ENCODE results near the gene PCDHGA5.
"Not testable (repeated sequence)": the region's sequence is repeated elsewhere in the genome, so short reads cannot be mapped to it uniquely, and the experiment has no call there.

The PCDHGA5 gene

DNA sequence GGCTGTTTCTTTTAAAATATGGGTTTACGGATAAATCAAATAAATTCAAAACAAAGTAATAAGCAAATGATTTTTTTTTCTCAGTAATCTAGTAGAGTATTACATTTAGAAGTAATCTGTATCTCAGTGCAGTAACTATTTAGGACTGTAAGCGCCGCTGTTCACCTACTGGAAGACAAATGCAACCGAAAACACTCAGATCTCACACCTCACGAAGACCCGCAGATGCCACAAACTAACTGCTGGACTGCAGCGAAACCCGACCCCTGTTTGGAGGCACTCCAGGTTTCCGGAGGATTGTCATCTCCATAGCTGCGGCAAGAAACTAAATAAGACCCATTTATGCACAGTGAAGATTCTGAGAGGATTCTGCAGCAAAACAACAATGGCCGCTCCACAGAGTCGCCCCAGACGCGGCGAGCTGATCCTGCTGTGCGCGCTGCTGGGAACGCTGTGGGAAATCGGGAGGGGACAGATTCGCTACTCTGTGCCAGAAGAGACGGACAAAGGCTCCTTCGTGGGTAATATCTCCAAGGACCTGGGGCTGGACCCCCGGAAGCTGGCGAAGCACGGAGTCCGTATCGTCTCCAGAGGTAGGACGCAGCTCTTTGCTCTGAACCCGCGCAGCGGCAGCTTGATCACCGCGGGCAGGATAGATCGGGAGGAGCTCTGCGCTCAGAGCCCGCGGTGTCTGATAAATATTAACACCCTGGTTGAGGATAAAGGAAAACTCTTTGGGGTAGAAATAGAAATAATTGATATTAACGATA lies 28.7 kb downstream of the PCDHGA5 start, which contains the start of gene PCDHGA8:
PCDHGA8 (plus strand) TSS at position 205 of the 770 bp plus-strand sequence; CDS start at position 386, 181 bp downstream.
- Histone ChIP-seq H3K4me2 (ENCODE audit: low read length) (no peak within 1 kb of the TSS), H3K9me3 (ENCODE audit: insufficient read depth, low read length) (no peaks in the 10 kb centered on the region), H2AFZ (ENCODE audit: low read depth, low read length) (no peak within 1 kb of the TSS)

DNA sequence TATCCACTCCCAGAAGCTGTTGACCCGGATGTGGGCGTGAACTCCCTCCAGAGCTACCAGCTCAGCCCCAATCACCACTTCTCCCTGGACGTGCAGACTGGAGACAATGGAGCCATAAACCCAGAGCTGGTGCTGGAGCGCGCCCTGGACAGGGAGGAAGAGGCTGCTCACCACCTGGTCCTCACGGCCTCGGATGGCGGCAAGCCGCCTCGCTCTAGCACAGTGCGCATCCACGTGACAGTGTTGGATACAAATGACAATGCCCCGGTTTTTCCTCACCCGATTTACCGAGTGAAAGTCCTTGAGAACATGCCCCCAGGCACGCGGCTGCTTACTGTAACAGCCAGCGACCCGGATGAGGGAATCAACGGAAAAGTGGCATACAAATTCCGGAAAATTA lies 29.3 kb downstream of the PCDHGA5 start:
- Histone ChIP-seq H3K4me3 (ENCODE audit: low read length) (no peak overlapping the region), H3K4me1 (ENCODE audit: low read length) (no peaks in the 10 kb centered on the region), H3K4me2 (ENCODE audit: low read length) (no peak overlapping the region), H3K27me3 (ENCODE audit: low read depth, low read length) (no peaks in the 10 kb centered on the region), H2AFZ (ENCODE audit: low read depth, low read length) (no peak overlapping the region), H3K79me2 (ENCODE audit: low read length) (no peaks in the 10 kb centered on the region), H3K27ac (ENCODE audit: low read length) (no peak overlapping the region), H3K36me3 (replicated peaks; ENCODE audit: low read depth, low read length) (no peaks in the 10 kb centered on the region), H4K20me1 (ENCODE audit: insufficient read depth, low read length) (no peaks in the 10 kb centered on the region), H3K9me3 (ENCODE audit: insufficient read depth, low read length) (no peaks in the 10 kb centered on the region), H3K9ac (ENCODE audit: low read length) (no peak overlapping the region)
- TF ChIP-seq EZH2phosphoT487 (IDR thresholded peaks at IDR 0.05; ENCODE audit: low read depth): no peak
- TF ChIP-seq, protein P1, sequence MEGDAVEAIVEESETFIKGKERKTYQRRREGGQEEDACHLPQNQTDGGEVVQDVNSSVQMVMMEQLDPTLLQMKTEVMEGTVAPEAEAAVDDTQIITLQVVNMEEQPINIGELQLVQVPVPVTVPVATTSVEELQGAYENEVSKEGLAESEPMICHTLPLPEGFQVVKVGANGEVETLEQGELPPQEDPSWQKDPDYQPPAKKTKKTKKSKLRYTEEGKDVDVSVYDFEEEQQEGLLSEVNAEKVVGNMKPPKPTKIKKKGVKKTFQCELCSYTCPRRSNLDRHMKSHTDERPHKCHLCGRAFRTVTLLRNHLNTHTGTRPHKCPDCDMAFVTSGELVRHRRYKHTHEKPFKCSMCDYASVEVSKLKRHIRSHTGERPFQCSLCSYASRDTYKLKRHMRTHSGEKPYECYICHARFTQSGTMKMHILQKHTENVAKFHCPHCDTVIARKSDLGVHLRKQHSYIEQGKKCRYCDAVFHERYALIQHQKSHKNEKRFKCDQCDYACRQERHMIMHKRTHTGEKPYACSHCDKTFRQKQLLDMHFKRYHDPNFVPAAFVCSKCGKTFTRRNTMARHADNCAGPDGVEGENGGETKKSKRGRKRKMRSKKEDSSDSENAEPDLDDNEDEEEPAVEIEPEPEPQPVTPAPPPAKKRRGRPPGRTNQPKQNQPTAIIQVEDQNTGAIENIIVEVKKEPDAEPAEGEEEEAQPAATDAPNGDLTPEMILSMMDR (IDR thresholded peaks at IDR 0.05; ENCODE audit: low read depth, low read length): no peak

More for the DNA sequence above, 28.7 kb downstream of the PCDHGA5 start, which contains the start of gene PCDHGA8:
- no peaks in the 10 kb centered on the region for H3K27me3 ChIP-seq (ENCODE audit: low read depth, low read length)
- H3K4me1 ChIP-seq (ENCODE audit: low read length): no peaks in the 10 kb centered on the region
- no peaks in the 10 kb centered on the region for H4K20me1 ChIP-seq (ENCODE audit: insufficient read depth, low read length)
- H3K27ac ChIP-seq (ENCODE audit: low read length): no peak within 1 kb of the TSS
- H3K36me3 ChIP-seq (replicated peaks; ENCODE audit: low read depth, low read length): no peaks in the 10 kb centered on the region
- no peaks in the 10 kb centered on the region for H3K79me2 ChIP-seq (ENCODE audit: low read length)
- H3K9ac ChIP-seq (ENCODE audit: low read length): no peak within 1 kb of the TSS
- no peak for TF ChIP-seq EZH2phosphoT487 (IDR thresholded peaks at IDR 0.05; ENCODE audit: low read depth)
- TF ChIP-seq, protein P1 (IDR thresholded peaks at IDR 0.05; ENCODE audit: low read depth, low read length): no peak
- H3K4me3 ChIP-seq (ENCODE audit: low read length): no peak within 1 kb of the TSS

DNA sequence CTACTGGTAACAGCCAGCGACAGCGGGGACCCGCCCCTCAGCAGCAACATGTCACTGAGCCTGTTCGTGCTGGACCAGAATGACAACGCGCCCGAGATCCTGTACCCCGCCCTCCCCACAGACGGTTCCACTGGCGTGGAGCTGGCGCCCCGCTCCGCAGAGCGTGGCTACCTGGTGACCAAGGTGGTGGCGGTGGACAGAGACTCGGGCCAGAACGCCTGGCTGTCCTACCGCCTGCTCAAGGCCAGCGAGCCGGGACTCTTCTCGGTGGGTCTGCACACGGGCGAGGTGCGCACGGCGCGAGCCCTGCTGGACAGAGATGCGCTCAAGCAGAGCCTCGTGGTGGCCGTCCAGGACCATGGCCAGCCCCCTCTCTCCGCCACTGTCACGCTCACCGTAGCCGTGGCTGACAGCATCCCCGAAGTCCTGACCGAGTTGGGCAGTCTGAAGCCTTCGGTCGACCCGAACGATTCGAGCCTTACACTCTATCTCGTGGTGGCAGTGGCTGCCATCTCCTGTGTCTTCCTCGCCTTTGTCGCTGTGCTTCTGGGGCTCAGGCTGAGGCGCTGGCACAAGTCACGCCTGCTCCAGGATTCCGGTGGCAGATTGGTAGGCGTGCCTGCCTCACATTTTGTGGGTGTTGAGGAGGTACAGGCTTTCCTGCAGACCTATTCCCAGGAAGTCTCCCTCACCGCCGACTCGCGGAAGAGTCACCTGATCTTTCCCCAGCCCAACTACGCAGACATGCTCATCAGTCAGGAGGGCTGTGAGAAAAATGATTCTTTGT lies 30.6 kb downstream of the PCDHGA5 start:
- not testable (repeated sequence) for H3K79me2 ChIP-seq (ENCODE audit: low read length); H4K20me1 ChIP-seq (ENCODE audit: insufficient read depth, low read length); H3K27me3 ChIP-seq (ENCODE audit: low read depth, low read length); H2AFZ ChIP-seq (ENCODE audit: low read depth, low read length); H3K36me3 ChIP-seq (replicated peaks; ENCODE audit: low read depth, low read length); H3K9me3 ChIP-seq (ENCODE audit: insufficient read depth, low read length); H3K4me2 ChIP-seq (ENCODE audit: low read length); H3K9ac ChIP-seq (ENCODE audit: low read length); H3K4me3 ChIP-seq (ENCODE audit: low read length); H3K27ac ChIP-seq (ENCODE audit: low read length); H3K4me1 ChIP-seq (ENCODE audit: low read length)

DNA sequence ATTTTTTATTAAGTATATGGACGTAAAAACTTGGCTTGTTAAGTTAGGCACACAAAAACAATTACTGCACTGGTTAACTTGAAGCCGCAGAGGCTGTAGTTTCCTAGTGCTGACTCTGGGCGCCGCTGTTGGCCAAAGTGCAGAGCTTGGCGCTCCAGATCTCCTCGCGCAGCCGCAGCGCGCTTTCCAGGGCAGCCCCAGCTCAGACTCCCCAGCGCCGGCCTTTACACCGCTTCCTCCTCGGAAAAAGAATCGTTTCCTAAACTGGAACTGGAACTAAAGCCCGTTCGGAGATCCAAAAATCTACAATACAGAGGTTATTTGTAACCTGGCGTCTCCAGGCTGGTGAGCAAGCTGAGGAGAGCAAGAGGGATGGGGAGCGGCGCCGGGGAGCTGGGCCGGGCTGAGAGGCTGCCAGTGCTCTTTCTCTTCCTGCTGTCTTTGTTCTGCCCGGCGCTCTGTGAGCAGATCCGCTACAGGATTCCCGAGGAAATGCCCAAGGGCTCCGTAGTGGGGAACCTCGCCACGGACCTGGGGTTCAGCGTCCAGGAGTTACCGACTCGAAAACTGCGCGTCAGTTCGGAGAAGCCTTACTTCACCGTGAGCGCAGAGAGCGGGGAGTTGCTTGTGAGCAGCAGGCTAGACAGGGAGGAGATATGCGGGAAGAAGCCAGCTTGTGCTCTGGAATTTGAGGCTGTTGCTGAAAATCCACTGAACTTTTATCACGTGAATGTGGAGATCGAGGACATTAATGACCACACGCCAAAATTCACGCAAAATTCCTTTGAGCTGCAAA lies 34.0 kb downstream of the PCDHGA5 start, which contains the start of gene PCDHGB5:
PCDHGB5 (plus strand) TSS at position 192 of the 796 bp plus-strand sequence; CDS start at position 373, 181 bp downstream.
- H3K27me3 ChIP-seq (ENCODE audit: low read depth, low read length): not testable (repeated sequence)

More for the DNA sequence above, 34.0 kb downstream of the PCDHGA5 start, which contains the start of gene PCDHGB5:
- not testable (repeated sequence) for H3K9ac ChIP-seq (ENCODE audit: low read length); H3K4me2 ChIP-seq (ENCODE audit: low read length); H3K4me3 ChIP-seq (ENCODE audit: low read length); H2AFZ ChIP-seq (ENCODE audit: low read depth, low read length); H3K36me3 ChIP-seq (replicated peaks; ENCODE audit: low read depth, low read length); H3K79me2 ChIP-seq (ENCODE audit: low read length); H4K20me1 ChIP-seq (ENCODE audit: insufficient read depth, low read length); H3K27ac ChIP-seq (ENCODE audit: low read length); H3K9me3 ChIP-seq (ENCODE audit: insufficient read depth, low read length); H3K4me1 ChIP-seq (ENCODE audit: low read length)

All from OCI-LY3 (cell line).